OCI-LY3 (cell line): ENCODE results near the gene CCDC182.

Experiments
- EZH2phosphoT487 ChIP-seq: fragments of 200-600 bp; shearing (Covaris generic); IDR thresholded peaks from 2 replicates; pipeline ENCODE4 v1.6.1; 2018; ENCODE audit warnings: antibody characterized with exemption, mixed run types, low read depth
- TF ChIP-seq, protein P1 (sequence below): fragments of 200-600, 300-600 bp; sonication (generic); IDR thresholded peaks from 2 replicates; pipeline ENCODE4 v1.5.1; 2014; ENCODE audit warnings: antibody characterized with exemption, low read length, low read depth

GRCh38 chr17:57715981-57716380, 29.1 kb downstream of the CCDC182 start:
- TF ChIP-seq, protein P1, sequence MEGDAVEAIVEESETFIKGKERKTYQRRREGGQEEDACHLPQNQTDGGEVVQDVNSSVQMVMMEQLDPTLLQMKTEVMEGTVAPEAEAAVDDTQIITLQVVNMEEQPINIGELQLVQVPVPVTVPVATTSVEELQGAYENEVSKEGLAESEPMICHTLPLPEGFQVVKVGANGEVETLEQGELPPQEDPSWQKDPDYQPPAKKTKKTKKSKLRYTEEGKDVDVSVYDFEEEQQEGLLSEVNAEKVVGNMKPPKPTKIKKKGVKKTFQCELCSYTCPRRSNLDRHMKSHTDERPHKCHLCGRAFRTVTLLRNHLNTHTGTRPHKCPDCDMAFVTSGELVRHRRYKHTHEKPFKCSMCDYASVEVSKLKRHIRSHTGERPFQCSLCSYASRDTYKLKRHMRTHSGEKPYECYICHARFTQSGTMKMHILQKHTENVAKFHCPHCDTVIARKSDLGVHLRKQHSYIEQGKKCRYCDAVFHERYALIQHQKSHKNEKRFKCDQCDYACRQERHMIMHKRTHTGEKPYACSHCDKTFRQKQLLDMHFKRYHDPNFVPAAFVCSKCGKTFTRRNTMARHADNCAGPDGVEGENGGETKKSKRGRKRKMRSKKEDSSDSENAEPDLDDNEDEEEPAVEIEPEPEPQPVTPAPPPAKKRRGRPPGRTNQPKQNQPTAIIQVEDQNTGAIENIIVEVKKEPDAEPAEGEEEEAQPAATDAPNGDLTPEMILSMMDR, result no peak
- TF ChIP-seq EZH2phosphoT487, result no peak
